SKM-1 treated with dmso at 0.1 percent for 144 hours (cell line): ENCODE data around the gene CFAP157.
A peak's percentile ranks its signal among the peaks of the same experiment; 100 is the strongest.

Experiments
- DNase-seq: peaks from one replicate; lab custom pipeline; 2025; ENCODE audit not compliant: unreplicated experiment; lab: John Stamatoyannopoulos, UW

The CFAP157 gene

GRCh38 chr9:127692071-127692470, 14.7 kb upstream of the CFAP157 start:
- DNase-seq = no peak

DNA sequence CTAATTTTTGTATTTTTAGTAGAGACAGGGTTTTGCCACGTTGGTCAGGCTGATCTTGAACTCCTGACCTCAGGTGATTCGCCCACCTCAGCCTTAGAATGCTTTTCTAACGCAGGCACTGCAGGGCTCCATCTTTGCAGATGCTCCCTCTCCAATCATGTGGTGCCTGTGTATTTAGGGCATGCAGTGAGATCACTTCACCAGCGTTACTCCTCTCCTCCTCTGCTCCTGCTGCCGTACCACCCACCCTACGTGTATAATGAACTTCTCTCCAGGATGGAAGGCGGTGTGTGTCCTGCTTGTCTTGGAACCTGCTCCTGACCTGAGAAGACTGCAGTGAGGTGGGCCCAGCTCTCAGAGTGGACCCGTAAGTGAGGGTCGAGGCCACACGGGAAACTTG, 13.6 kb upstream of the CFAP157 start:
- DNase-seq = no peak

GRCh38 chr9:127693697-127694096, 13.1 kb upstream of the CFAP157 start:
- DNase-seq = no peak

DNA sequence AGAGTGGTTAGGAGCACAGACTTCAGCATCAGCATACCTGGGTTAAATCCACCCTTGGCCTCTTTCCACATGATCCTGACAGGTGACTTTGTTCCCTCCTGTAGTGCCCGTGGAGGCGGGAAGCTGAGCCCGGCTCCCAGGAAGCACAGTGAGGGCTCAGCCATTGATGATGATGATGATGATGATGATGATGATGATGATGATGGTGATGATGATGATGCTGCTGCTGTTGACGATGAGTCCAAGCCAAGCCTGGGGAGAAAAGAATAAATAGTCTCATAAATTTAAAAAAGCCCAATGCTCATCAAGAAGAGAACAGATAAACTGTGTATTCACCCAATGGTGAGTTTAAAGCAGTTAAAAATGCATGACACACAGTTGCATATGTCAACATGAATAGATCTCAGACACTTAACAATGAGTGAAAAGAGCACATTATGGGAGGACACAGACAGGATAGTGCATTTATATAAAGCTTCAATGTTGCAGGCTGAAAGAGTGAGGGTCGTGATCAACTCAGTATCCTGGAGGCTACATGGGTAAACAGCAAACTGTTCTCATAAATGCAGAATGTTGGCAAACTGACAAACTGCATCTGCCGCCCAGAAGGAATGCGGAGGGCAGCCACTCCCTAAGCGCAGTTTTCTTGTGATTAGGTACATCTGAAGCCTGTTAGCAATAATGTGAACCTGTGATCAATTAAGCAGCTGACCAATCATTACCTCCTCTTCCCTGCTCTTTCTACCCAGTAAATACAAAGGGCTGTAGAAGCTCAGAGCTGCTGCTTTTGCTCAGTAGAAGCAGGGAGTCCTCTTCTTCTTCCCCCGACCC, 11.7 kb upstream of the CFAP157 start:
- no peak for DNase-seq

DNA sequence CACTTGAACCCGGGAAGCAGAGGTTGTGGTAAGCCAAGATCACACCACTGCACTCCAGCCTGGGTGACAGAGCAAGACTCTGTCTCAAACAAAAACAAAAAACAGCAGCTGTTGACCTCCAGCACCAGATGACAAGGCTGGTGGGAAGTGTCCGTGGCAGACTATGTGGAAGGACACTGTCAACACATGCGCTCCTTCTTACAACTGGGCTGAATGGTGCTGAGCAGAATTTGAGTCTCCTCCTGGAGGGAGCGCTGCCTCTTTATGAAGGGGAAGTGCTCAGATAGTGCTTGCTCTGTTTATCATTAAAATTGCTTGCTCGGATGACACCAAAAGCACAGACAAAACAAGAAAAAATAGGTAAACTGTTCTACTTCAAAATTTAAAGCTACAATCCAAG, 9.2 kb upstream of the CFAP157 start:
- no peak for DNase-seq

DNA sequence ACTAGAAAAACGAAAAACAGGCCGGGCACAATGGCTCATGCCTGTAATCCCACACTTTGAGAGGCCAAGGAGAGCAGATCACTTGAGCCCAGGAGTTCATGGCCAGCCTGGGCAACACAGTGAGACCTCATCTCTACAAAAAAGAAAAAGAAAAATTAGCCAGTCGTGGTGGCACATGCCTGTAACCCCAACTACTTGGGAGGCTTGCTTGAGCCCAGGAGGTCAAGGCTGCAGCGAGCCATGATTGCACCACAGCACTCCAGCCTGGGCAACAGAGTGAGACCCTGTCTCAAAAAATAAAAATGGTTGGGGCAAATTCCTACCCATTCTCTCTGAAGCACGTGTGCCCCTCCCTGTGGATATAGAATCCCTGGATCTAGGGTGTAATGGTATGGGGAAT, 8.4 kb upstream of the CFAP157 start:
- DNase-seq = no peak

GRCh38 chr9:127698985-127699670, 7.7 kb upstream of the CFAP157 start:
- DNase-seq = no peak

- no peak for DNase-seq
Observed at GRCh38 chr9:127700140-127700539, 6.6 kb upstream of the CFAP157 start.

- no peak for DNase-seq
Observed at GRCh38 chr9:127700594-127701255, 6.1 kb upstream of the CFAP157 start.

- DNase-seq = no peak
Observed at GRCh38 chr9:127703289-127703946, 3.4 kb upstream of the CFAP157 start.

GRCh38 chr9:127705577-127706379, 1.0 kb upstream of the CFAP157 start:
- no peak for DNase-seq

GRCh38 chr9:127707766-127708165, 978 bp downstream of the CFAP157 start:
- DNase-seq = no peak

DNA sequence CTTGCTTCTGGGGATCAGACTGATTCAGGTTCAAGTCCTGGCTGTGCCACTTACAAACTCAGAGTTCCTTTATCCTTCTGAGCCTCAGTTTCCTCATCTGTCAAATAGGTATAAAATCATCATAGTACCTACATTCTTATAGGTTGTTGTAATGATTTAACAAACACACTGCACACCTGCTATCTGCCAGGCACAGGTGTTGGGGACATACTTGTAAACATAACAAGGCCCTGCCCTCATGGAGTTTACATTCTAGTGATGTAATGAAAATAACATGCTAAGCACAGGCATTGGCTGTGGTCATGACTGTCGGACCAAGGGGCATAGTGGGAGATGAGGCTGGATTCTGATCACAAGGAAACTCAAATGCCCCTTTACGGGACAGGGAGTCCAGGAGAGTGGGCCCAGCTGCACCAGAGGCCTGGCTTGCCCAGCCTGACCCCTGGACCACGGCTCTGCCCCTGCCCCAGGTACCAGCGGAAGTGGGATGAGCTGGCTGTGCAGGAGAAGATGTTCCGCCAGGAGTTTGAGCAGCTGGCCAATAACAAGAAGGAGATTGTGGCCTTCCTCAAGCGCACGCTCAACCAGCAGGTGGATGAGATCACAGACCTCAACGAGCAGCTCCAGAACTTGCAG, 2.3 kb downstream of the CFAP157 start:
- no peak for DNase-seq

DNA sequence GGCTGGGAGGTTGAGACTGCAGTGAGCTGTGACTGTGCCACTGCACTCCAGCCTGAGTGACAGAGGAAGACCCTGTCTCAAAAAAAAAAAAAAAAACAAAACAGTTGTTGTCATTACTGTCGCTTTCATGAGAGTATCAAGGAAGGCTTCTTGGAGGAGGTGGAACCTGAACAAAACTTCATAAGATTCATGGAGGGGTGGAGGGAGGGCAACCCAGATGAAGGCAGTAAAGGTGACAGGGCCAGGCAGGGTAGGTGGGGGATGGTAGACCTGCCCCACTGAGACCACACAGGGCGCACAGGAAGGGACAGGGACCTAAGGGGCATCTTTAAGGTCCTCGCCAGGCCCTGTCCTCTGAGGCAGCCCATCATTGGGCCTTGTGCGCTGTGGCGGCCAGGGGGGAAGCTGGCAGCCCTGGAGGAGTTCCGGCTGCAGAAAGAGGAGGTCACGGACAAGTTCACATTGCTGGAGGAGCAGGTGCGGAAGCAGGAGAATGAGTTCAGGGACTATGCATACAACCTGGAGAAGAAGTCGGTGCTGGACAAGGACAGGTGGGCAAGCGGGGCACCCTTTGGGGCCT, 3.5 kb downstream of the CFAP157 start:
- no peak for DNase-seq

DNA sequence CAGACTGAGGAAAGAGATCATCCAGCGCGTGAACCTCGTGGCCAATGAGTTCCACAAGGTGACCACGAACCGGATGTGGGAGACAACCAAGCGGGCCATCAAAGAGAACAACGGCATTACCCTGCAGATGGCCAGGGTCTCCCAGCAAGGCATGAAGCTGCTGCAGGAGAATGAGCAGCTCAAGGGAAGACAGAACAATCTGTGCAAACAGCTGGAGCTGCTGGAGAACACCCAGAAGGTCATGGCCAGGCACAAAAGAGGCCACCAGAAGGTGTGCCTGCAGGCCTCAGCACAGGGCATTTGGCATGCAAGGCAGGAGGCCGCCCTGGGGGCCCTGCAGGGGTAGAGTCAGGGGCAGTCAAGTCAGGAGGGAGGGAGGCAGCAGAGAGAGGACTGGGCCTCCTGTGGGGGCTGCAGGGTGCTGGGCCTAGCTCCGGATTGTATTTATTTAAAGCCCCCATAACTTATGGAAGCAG, 4.5 kb downstream of the CFAP157 start:
- peak; percentile 27 for DNase-seq

GRCh38 chr9:127711831-127712274, 5.1 kb downstream of the CFAP157 start:
- DNase-seq = no peak

- no peak for DNase-seq
Observed at GRCh38 chr9:127712371-127712770, 5.6 kb downstream of the CFAP157 start.

DNA sequence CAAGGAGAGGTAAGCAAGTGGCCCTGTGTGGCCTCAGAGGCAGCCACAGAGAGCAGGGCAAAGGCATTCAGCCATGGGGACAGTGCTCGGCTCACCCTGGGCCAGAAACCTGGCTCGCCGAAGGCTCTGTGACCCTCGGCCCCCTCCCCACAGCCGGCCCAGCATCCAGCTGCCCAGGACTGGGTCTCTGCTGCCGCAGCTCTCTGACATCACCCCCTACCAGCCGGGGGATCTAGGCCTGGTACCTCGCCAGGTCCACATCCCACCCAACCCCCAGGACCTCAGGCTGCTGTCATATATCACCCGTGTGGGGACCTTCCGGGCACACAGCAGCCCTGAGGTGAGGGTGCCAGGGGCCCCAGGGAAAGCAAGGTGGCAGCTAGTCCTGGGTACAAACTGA, 6.1 kb downstream of the CFAP157 start:
- no peak for DNase-seq

GRCh38 chr9:127714020-127714750, 7.4 kb downstream of the CFAP157 start:
- no peak for DNase-seq
